GM21737 (cell line): Measurements from ENCODE around the gene UTP4.

Experiments
- ATAC-seq: cut with Tn5 transposase; IDR thresholded peaks from one replicate; pipeline ENCODE4 v1.9.1; 2021; ENCODE audit warnings: mild to moderate bottlenecking, moderate library complexity; ENCODE audit not compliant: unreplicated experiment

UTP4 gene

GRCh38 chr16:69201291-69201690, 68.8 kb downstream of the UTP4 start:
- ATAC-seq: no peak

GRCh38 chr16:69201787-69202186, 69.3 kb downstream of the UTP4 start:
- no peak for ATAC-seq

GRCh38 chr16:69204172-69204571, 71.7 kb downstream of the UTP4 start:
- ATAC-seq: no peak

- no peak for ATAC-seq
Observed at GRCh38 chr16:69209735-69210134, 77.3 kb downstream of the UTP4 start.

- ATAC-seq: no peak
Observed at GRCh38 chr16:69217433-69217832, 85.0 kb downstream of the UTP4 start.
